HCT116 (cell line): ENCODE data around the gene ZNF780B. TPM values are rescaled to one million over a fixed set of nuclear protein-coding genes. Genes with fewer than 3 reads are reported as not detected.

ENCODE experiments used
- ATAC-seq: fragments of 200-7000 bp; cut with Tn5 transposase; 2 replicates; pipeline ENCODE4 v1.9.1; 2020; ENCODE audit warnings: mild to moderate bottlenecking, moderate library complexity
- BruUV-seq: library from RNA; stranded (reverse); fragments of 400-500 nt; replicated peaks from 2 replicates; lab custom pipeline; 2021; lab: Mats Ljungman, UMichigan
- CTCF ChIA-PET: fragments of 300-600 bp; sonication (Branson Sonifier 250); formaldehyde crosslinking; loops from one replicate; lab custom pipeline; 2021; ENCODE audit warnings: antibody characterized with exemption; lab: Charles Lee
- POLR2A ChIA-PET: fragments of 300-600, 350-600 bp; sonication (Branson Sonifier 250); formaldehyde crosslinking; loops from one replicate; lab custom pipeline; 2021; ENCODE audit warnings: antibody characterized with exemption; lab: Charles Lee
- RAD21 ChIA-PET, 2 experiments: fragments of 300-600 bp; sonication (Branson Sonifier 250); formaldehyde crosslinking; loops; one replicate each; lab custom pipeline; 2023; ENCODE audit warnings: low total read pairs in 2 of 2; ENCODE audit not compliant: uncharacterized antibody in 2 of 2, unreplicated experiment in 2 of 2, low non-redundant PET in 1 of 2; lab: Charles Lee
- DNase-seq: peaks from one replicate; pipeline ENCODE4 v3.0.0-alpha.2; 2010; ENCODE audit warnings: low read depth, low spot score
- H2AFZ ChIP-seq: fragments of 200-600 bp; shearing (Covaris generic), sonication (generic); 2 replicates; pipeline ENCODE4 v1.6.1; 2017; ENCODE audit warnings: low read depth, mixed run types, mixed read lengths, antibody characterized with exemption, low read length; ENCODE audit not compliant: poor library complexity, severe bottlenecking
- H3K27ac ChIP-seq: 2 replicates; pipeline ENCODE4 v1.5.1; 2012; ENCODE audit warnings: low read depth, low read length
- H3K27me3 ChIP-seq: fragments of 200-600 bp; sonication (generic); 2 replicates; pipeline ENCODE4 v1.6.1; 2016; ENCODE audit warnings: mixed run types, low read length, mixed read lengths; ENCODE audit not compliant: insufficient read depth
- H3K36me3 ChIP-seq, 2 experiments: fragments of 200-500 bp in 1 of 2; fragments of 200-600 bp in 1 of 2; sonication (Bioruptor generic) in 1 of 2; sonication (generic) in 1 of 2; 2 replicates each; pipeline versions ENCODE4 v1.5.1 to v1.6.1; 2014 to 2016; ENCODE audit warnings: low read length in 2 of 2, inconsistent platforms in 1 of 2, mixed read lengths in 1 of 2, mixed run types in 1 of 2; ENCODE audit not compliant: insufficient read depth in 2 of 2, control insufficient read depth in 1 of 2
- H3K4me1 ChIP-seq, 2 experiments: fragments of 200-600 bp in 1 of 2; sonication (generic) in 1 of 2; 2 replicates each; pipeline versions ENCODE4 v1.5.1 to v1.6.1; 2012 to 2017; ENCODE audit warnings: low read length in 2 of 2, inconsistent platforms in 1 of 2, mild to moderate bottlenecking in 1 of 2, mixed read lengths in 1 of 2, mixed run types in 1 of 2, moderate library complexity in 1 of 2; ENCODE audit not compliant: insufficient read depth in 2 of 2, control insufficient read depth in 1 of 2
- H3K4me2 ChIP-seq: fragments of 200-600 bp; sonication (generic); 2 replicates; pipeline ENCODE4 v1.6.1; 2017; ENCODE audit warnings: mixed run types, low read length, mixed read lengths
- H3K4me3 ChIP-seq, 2 experiments: fragments of 200-600 bp in 1 of 2; sonication (generic) in 1 of 2; replicated peaks in 1 of 2; 2 replicates each; pipeline ENCODE4 v1.5.1; 2011 to 2016; ENCODE audit warnings: low read length in 2 of 2, control low read depth in 1 of 2, low read depth in 1 of 2, mild to moderate bottlenecking in 1 of 2, mixed read lengths in 1 of 2, mixed run types in 1 of 2
- H3K79me2 ChIP-seq: fragments of 200-600 bp; sonication (generic); 2 replicates; pipeline ENCODE4 v1.6.1; 2017; ENCODE audit warnings: mild to moderate bottlenecking, mixed run types, low read length, moderate library complexity, mixed read lengths; ENCODE audit not compliant: insufficient read depth
- H3K9ac ChIP-seq: fragments of 200-600 bp; sonication (generic); 2 replicates; pipeline ENCODE4 v1.6.1; 2016; ENCODE audit warnings: low read length, mixed read lengths
- H3K9me2 ChIP-seq: fragments of 200-600 bp; sonication (generic), shearing (Covaris generic); 2 replicates; pipeline ENCODE4 v1.6.1; 2017; ENCODE audit warnings: mixed run types, mild to moderate bottlenecking, moderate library complexity; ENCODE audit not compliant: insufficient read depth
- H3K9me3 ChIP-seq, 2 experiments: fragments of 200-500 bp in 1 of 2; fragments of 200-600 bp in 1 of 2; sonication (Bioruptor generic) in 1 of 2; sonication (generic) in 1 of 2; 2 replicates each; pipeline ENCODE4 v1.6.1; 2014 to 2017; ENCODE audit warnings: low read length in 2 of 2, mixed read lengths in 2 of 2, inconsistent platforms in 1 of 2, low read depth in 1 of 2, mild to moderate bottlenecking in 1 of 2, mixed run types in 1 of 2, moderate library complexity in 1 of 2; ENCODE audit not compliant: control insufficient read depth in 1 of 2, insufficient read depth in 1 of 2
- H4K20me1 ChIP-seq: fragments of 200-600 bp; sonication (generic), shearing (Covaris generic); 2 replicates; pipeline ENCODE4 v1.6.1; 2017; ENCODE audit warnings: mixed run types, mild to moderate bottlenecking, moderate library complexity; ENCODE audit not compliant: insufficient read depth
- ELF1 ChIP-seq: IDR thresholded peaks from 2 replicates; pipeline ENCODE4 v1.6.1; 2012; ENCODE audit warnings: low read depth, borderline replicate concordance
- POLR2A ChIP-seq: IDR thresholded peaks from 2 replicates; pipeline ENCODE4 v1.7.0; 2011; ENCODE audit warnings: borderline replicate concordance; ENCODE audit not compliant: insufficient read depth, insufficient read length; ENCODE audit errors: extremely low read depth
- POLR2AphosphoS5 ChIP-seq: IDR thresholded peaks from 2 replicates; pipeline ENCODE4 v1.6.1; 2011; ENCODE audit warnings: mild to moderate bottlenecking, low read depth, low read length, moderate library complexity
- RAD21 ChIP-seq: IDR thresholded peaks from 2 replicates; pipeline ENCODE4 v1.6.1; 2012; ENCODE audit warnings: low read depth, mild to moderate bottlenecking
- TCF7L2 ChIP-seq: IDR thresholded peaks from 2 replicates; pipeline ENCODE4 v1.7.0; 2011; ENCODE audit warnings: borderline replicate concordance, inconsistent platforms; ENCODE audit not compliant: insufficient read depth, insufficient read length; ENCODE audit errors: extremely low read depth
- ZNF274 ChIP-seq: fragments of 200-500 bp; sonication (Bioruptor generic); IDR thresholded peaks from 2 replicates; pipeline ENCODE4 v1.6.1; 2014; ENCODE audit warnings: mild to moderate bottlenecking, low read depth, low read length, inconsistent platforms
- intact Hi-C: fragments of 100-400 bp; cut with micrococcal nuclease; formaldehyde crosslinking; loops from 2 replicates; pipeline ENCODE4 v1.10.0; 2022
- total RNA-seq: library from RNA; stranded (reverse); gene quantifications from one replicate; pipeline ENCODE4 v1.2.1, GENCODE V29; 2021; ENCODE audit not compliant: unreplicated experiment
- TF ChIP-seq, protein P1 (sequence below), 3 experiments: fragments of 200-600 bp in 1 of 3; sonication (generic) in 1 of 3; IDR thresholded peaks in 2 of 3; conservative IDR thresholded peaks in 1 of 3; 2 replicates each; pipeline ENCODE4 v1.5.1; 2012 to 2017; ENCODE audit warnings: low read depth in 2 of 3, low read length in 2 of 3, antibody characterized with exemption in 1 of 3, borderline replicate concordance in 1 of 3, control low read depth in 1 of 3, mild to moderate bottlenecking in 1 of 3, mixed read lengths in 1 of 3, mixed run types in 1 of 3, moderate library complexity in 1 of 3; ENCODE audit not compliant: insufficient read depth in 1 of 3
- TF ChIP-seq, protein P2 (sequence below): IDR thresholded peaks from 2 replicates; pipeline ENCODE4 v1.6.1; 2012; ENCODE audit warnings: low read depth

The ZNF780B gene
- total RNA-seq, 1 experiment from 2014 or later = 10.5 TPM

DNA sequence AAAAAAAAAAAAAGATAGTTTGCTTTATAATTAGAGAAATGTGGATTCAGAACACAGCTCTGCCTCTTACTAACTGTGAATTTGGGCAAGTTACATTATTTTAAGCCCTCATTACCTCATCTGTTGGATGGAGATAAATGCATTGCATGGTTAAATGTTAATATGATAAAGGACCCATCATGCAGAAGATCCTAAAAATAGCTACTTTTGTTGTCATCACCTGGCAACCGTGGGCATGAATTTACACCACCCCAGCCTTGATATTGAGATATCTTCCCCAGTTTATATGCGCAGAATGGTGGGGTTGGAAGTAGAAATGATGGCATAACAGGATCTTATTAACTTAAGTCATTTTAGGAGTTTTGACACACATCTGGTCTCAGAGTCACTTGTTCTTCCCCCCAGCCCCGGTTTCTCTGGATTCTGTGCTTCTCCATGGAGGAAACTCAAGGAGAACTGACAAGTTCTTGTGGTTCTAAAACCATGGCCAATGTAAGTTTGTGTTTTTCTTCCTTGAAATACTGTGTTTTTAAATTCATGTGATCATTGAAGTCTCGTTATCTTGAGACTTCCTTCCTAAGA lies 50.2 kb downstream of the ZNF780B start:
- DNase-seq (no peak), ATAC-seq (no peak)
- RAD21 ChIA-PET = no interaction called here
- CTCF ChIA-PET = no interaction called here
- Histone ChIP-seq H3K27me3 (no peaks in the 10 kb centered on the region), H3K9me2 (no peaks in the 10 kb centered on the region), H3K9me3 (no peaks in the 10 kb centered on the region), H3K36me3 (no peaks in the 10 kb centered on the region), H3K27ac (no peak overlapping the region), H3K4me2 (no peak overlapping the region), H3K4me1 (peaks cover 0 to 3% of the 10 kb centered on the region in 2 experiments; a peak in 1 of 4 replicates), H3K4me3 (no peak overlapping the region), H3K79me2 (no peaks in the 10 kb centered on the region), H2AFZ (no peak overlapping the region), H3K9ac (no peak overlapping the region), H4K20me1 (no peaks in the 10 kb centered on the region)
- no peak for TF ChIP-seq POLR2AphosphoS5
- TF ChIP-seq ZNF274 = no peak
- TF ChIP-seq, protein P1, sequence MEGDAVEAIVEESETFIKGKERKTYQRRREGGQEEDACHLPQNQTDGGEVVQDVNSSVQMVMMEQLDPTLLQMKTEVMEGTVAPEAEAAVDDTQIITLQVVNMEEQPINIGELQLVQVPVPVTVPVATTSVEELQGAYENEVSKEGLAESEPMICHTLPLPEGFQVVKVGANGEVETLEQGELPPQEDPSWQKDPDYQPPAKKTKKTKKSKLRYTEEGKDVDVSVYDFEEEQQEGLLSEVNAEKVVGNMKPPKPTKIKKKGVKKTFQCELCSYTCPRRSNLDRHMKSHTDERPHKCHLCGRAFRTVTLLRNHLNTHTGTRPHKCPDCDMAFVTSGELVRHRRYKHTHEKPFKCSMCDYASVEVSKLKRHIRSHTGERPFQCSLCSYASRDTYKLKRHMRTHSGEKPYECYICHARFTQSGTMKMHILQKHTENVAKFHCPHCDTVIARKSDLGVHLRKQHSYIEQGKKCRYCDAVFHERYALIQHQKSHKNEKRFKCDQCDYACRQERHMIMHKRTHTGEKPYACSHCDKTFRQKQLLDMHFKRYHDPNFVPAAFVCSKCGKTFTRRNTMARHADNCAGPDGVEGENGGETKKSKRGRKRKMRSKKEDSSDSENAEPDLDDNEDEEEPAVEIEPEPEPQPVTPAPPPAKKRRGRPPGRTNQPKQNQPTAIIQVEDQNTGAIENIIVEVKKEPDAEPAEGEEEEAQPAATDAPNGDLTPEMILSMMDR (IDR thresholded peaks at IDR 0.05 in 2 of 3, conservative IDR thresholded peaks at IDR 0.05 in 1 of 3; ENCODE audit: borderline replicate concordance in 1 of 3, insufficient read depth in 1 of 3, low read depth in 2 of 3, low read length in 2 of 3) = no peak
- POLR2A ChIA-PET = no interaction called here
- intact Hi-C loops = no loop called here
- BruUV-seq = no TSS peak

DNA sequence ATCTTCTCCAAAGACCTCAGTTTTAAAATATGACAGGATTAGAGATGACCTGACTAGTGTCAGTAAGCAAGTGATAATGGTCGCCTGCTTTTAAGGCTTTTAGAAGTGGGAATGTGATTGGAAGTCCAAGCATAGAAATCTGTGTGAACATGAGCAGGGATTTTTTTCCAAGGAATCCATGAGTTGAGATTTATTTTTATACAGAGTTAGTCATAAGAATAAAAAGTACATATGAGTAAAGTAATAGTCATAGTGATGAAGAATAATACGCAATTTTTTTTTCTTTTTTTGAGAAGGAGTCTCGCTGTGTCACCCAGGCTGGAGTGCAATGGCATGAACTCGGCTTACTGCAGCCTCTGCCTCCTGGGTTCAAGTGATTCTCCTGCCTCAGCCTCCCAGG lies 57.5 kb downstream of the ZNF780B start:
- H3K27ac ChIP-seq = no peak overlapping the region
- ATAC-seq = no peak

More for the DNA sequence above, 57.5 kb downstream of the ZNF780B start:
- no peak overlapping the region for H3K4me3 ChIP-seq
- ChIA-PET CTCF (no interaction called here), POLR2A (no interaction called here), RAD21 (no interaction called here)
- no peak overlapping the region for H3K9ac ChIP-seq
- H3K9me3 ChIP-seq = peaks cover 4 to 6% of the 10 kb centered on the region in 2 experiments; a peak in 3 of 4 replicates
- no peak overlapping the region for H2AFZ ChIP-seq
- no peak for DNase-seq
- peaks cover 0 to 11% of the 10 kb centered on the region in 2 experiments; a peak in 2 of 4 replicates for H3K4me1 ChIP-seq
- no TSS peak for BruUV-seq
- no peaks in the 10 kb centered on the region for H3K9me2 ChIP-seq
- peaks cover 21% of the 10 kb centered on the region for H3K79me2 ChIP-seq
- intact Hi-C loops = no loop called here
- no peak for TF ChIP-seq POLR2A
- TF ChIP-seq TCF7L2 = no peak
- TF ChIP-seq ELF1 = no peak
- no peak for TF ChIP-seq RAD21
- TF ChIP-seq, protein P2, sequence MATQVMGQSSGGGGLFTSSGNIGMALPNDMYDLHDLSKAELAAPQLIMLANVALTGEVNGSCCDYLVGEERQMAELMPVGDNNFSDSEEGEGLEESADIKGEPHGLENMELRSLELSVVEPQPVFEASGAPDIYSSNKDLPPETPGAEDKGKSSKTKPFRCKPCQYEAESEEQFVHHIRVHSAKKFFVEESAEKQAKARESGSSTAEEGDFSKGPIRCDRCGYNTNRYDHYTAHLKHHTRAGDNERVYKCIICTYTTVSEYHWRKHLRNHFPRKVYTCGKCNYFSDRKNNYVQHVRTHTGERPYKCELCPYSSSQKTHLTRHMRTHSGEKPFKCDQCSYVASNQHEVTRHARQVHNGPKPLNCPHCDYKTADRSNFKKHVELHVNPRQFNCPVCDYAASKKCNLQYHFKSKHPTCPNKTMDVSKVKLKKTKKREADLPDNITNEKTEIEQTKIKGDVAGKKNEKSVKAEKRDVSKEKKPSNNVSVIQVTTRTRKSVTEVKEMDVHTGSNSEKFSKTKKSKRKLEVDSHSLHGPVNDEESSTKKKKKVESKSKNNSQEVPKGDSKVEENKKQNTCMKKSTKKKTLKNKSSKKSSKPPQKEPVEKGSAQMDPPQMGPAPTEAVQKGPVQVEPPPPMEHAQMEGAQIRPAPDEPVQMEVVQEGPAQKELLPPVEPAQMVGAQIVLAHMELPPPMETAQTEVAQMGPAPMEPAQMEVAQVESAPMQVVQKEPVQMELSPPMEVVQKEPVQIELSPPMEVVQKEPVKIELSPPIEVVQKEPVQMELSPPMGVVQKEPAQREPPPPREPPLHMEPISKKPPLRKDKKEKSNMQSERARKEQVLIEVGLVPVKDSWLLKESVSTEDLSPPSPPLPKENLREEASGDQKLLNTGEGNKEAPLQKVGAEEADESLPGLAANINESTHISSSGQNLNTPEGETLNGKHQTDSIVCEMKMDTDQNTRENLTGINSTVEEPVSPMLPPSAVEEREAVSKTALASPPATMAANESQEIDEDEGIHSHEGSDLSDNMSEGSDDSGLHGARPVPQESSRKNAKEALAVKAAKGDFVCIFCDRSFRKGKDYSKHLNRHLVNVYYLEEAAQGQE = no peak
- TF ChIP-seq ZNF274 = no peak
- H3K36me3 ChIP-seq = no peaks in the 10 kb centered on the region
- no peaks in the 10 kb centered on the region for H3K27me3 ChIP-seq
- no peak overlapping the region for H3K4me2 ChIP-seq
- H4K20me1 ChIP-seq = no peaks in the 10 kb centered on the region
